NCI-H446 treated with DMSO at 0.1 percent for 48 hours (cell line): ENCODE data around the gene RITA1.
A peak's percentile ranks its signal among the peaks of the same experiment; 100 is the strongest.

ENCODE experiments used
- DNase-seq: peaks from one replicate; lab custom pipeline; 2025; lab: John Stamatoyannopoulos, UW

The RITA1 gene

GRCh38 chr12:113230315-113231234 lies 45.1 kb downstream of the RITA1 start:
- peak; percentile 19 for DNase-seq

DNA sequence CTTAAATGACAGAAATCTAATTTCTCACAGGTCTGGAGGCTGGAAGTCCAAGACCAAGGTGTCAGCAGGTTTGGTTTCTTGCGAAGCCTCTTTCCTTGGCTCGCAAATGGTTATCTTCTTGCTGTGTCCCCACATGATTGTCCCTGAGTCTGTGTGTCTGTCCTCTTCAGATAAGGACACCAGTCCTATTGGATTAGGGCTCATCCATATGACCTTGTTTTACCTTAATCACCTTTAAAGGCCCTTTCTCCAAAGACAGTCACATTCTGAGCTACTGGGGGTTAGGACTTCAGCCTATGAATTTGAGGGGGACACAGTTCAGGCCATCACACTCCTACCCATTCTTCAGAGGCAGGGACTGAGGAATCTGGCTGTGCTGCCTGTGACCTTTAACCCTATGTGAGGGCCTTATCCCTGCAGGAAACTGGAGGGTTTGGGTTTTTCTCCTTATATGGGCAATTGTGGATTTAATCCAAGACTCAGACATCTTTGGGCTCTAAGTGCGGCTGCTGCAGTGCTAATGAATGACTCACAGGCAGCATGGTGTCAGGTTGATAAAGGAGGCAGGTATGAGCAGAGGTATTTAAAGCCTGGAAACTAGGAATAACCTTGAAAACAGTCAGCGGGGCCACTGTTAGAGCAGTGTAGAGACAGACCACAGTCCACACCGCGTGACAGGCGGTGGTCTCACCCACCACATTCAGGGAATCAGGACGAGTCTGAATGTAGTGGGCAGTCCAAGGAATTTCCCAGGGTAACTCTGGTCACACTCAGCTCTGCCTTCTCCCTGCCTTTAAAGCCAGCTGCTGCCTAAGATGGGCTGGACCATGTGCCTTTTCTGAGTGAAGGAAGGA lies 45.9 kb downstream of the RITA1 start:
- peak; percentile 19 for DNase-seq

DNA sequence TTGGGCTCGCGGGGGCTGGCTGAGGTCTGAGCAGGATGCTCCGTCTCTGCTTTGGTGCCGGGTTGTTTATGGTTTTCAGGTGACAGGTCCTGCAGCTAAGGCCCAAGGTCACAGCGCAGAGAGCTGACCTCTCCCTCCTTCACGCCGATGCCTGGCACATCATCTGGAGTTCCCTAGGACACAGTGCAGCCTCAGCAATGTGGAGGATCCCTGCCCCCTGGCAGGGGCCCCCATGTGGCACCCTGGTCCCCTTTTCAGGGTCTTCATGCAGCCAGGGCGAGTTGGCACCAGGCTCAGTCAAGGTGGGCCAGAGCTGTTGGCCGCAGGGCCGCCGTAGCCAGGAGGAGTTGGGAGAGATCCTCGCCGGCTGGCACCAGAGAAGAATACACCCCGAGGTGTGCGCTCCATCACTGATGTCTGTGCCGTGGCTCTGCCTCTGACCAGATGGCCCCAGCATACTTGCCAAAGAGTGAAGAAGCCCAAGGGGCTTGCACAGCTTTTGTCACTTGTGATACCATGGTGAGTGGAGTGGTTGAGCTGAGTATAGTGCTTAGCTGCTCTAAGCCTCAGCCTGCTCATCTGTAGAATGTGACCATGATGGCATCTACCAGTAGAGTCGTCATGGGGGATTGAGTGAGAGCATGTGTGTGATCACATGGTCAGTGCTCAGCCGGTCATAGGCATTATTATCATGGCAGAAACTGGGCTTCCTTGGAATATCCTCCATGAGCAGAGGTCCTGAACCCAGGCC lies 46.7 kb downstream of the RITA1 start:
- no peak for DNase-seq

DNA sequence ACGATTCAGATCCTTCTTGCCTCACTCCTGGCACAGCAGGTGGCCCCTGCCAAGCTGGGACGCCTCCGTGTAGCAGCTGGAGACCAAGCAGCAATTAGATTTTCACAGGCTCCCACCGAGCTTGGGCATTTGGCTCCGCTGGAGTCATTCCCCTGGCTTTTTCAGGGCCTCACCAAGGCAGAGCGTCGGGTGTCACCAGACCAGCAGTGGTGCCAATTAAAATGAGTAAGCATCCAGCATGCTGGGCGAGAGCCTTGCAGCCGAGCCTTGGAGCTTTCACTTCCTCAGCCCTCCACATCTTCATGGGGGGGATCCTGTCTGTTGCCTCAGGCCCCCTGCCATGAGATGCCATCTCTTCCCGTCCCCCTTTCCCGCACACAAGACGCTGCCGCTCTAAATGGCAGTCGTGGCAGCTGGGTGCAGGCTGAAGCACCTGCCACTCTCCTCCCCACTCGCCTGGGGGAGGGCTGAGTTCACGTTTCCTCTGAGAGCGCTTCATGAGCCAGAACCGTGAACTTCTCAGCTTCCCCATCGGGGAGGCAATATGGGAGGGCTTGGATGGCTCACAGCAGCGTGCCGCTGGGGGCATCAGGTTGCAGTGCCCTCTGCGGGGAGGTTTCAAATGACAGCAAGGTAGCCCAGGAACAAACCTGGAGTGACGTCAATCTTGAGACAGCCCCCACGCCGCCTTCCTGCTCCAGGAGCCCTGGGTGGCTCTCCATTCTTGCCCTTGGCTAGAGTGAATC lies 47.5 kb downstream of the RITA1 start:
- DNase-seq = peak; percentile 89

- DNase-seq = no peak
Measured at GRCh38 chr12:113233967-113234366, 48.4 kb downstream of the RITA1 start.

DNA sequence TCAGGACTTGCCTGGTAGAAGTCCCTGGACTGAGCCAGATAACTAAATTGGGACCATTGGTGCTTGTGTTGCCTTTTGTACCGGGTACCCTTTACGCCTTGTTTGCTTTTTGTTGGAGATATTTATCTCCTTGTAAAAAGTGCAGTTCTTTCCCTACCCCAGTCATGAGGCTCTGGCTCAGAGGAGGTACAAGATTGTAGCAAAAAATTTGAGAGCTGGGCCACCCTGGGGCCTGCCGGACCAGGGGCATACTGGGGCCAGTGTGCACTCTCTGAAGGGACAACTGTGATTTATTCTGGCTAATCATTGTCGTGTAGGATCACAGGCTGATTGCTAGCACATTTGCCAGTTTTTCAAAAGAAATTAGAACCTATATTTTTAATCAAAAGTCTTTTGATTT lies 49.0 kb downstream of the RITA1 start:
- no peak for DNase-seq

DNA sequence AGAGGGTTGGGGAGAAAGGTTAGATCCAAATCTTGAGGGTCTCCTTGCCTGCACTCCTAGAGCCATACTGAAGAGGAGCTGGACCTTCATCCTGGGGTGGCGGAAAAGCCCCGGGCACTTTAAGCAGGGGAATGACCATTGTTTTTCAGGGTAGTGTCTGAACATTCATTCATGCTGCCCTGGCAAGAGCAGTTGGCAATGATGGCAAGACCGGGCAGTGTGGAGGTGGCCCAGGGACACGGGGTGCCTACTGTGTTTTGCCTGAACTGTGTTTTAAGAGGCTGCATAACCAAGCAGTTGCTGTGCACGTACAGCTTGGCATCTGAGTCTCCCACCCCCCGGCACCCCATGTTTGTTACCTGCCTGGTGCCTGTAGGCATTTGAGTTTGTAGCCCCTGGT lies 50.5 kb downstream of the RITA1 start:
- DNase-seq = no peak

DNA sequence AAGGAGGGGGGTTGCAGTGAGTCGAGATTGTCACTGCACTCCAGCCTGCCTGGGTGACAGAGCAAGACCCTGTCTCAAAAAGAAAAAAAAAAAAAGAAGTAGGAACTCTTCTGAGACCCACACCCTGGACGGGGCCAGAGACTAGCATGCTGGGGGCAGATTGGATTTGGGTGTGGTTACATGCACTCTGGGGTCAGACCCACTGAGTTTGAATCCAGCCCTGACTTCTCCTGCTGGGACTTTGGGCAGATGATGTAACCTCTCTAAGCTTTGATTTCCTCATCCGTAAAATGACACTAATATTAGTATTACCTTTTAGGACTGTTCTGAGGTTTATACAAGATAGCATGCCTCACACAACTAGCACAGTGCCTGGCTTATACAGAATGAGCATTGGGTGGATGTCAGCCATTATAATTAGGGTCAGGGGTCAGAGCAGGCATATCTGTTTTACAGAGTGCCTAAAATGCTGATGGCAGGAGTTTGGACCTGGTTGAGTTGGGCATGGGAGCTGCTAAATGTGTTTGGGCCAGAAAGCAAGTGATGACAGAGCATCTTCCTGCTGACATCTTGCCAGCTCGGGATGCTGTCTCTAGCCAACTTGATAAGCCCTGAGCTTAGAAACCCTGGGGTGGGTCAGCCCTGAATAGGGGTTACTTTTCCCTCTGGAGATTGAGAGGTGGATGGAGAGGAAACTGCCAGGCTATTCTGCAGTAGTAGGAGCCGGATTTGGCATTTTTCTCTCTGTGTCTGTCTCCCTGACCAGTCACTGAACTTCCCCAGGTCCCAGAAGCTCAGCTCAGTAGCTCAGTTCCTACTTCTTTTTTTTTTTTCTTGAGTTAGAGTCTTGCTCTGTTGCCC lies 51.2 kb downstream of the RITA1 start:
- no peak for DNase-seq

DNA sequence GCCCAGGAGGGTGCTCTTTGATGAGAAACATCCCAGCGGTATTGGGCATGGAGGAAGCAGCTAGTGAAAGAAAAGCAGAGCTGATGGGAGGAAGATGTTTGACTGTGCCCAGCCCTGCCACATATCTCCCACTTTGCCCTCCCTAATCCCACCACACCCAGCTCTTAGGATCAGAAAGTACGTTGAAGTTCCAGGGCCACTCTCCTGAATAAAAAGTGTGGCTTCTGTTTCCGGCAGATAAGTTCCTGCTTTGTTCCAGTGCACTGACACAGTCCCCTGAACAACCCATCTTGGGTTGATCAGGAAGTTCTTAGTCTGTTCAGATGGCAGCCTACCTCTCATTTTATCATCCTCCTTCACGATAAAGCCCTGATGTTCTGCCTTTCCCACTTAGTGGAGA lies 52.2 kb downstream of the RITA1 start:
- no peak for DNase-seq

- no peak for DNase-seq
Measured at GRCh38 chr12:113238309-113238708, 52.8 kb downstream of the RITA1 start.

DNA sequence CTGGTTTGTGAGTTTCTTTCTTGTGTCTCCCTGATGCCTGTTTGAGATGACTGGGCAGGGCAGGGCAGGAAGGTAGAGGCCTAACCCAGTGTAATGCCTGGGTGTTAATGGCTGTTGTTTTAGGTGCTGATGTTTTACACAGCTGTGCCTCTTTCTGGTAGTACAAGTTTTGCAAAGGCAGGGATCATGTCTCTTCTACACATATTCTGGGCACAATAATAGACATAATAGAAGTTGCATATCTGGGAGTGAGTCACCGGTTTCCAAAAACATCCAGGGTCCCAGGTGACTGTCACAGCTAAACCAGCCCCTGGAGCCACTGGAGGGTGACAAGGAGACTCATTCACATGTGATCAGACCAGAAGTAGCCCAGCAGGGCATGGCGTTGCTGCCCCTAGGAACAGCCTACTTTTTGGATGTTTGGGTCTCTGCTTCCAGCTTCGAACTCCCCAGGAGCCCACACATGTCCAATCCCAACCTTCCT lies 53.8 kb downstream of the RITA1 start:
- no peak for DNase-seq

- peak; percentile 16 for DNase-seq
Measured at GRCh38 chr12:113239811-113240331, 54.4 kb downstream of the RITA1 start.

DNA sequence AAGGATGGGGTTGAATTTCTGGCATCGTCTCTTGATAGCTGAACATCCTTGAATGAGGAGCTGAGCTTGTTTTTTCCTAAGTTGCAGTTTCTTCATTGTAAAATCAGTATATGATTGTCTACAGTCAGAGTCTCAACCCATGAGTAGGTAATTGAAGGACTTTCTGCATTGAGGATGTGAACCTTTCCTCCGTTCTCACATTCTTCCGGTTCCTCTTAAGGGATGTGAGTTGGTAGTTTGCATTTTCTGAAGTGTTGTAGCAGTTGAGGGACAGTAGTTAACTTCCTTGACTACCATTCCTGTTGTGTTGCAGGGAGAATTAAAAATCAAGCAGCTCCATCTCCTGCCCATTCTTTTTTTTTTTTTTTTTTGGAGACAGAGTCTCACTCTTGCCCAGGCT lies 54.9 kb downstream of the RITA1 start:
- DNase-seq = no peak

DNA sequence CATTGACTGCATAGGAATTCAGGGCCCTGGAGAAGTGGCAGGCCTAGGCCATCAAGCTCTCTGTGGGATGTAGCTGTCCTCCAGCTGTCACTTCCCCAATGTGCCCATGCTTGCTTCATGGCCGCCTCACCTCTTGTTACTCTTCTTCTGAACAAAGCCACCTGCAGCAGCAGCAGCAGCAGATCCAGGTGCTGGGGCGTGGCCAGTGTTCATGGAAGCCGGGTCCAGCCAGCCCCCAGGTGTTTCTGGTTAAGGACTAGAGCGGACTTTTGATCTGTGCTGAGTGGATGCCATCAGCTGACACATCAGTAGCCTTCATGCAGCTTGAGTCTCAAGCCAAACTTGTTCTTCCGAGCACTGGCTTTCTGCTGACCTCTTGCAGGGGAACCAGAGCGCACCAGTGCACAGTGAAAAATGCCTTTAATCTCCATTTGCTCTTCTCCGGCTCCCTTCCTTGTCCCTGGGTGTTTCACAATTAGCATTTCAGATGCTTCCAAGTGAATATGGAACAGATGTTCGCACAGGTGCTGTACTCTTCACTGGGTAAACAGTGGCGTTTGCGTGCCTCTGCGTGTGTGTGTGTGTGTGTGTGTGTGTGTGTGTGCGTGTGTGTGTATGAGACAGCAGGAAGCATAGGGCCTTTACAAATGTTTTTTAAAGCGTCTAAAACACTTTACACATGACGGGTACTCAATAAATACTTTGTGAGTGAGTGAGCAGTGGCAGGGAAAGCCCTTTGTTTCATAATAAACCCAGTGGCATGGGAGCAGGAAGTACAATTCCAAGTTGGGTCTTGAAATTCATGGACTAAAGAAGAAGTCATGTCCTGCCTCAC lies 55.9 kb downstream of the RITA1 start:
- peak; percentile 47 for DNase-seq
